Endodermal cell (in vitro differentiated cells): ENCODE measurements around the gene AKR7A3. TPM values are rescaled to one million over a fixed set of nuclear protein-coding genes. Genes with fewer than 3 reads are reported as not detected.

Experiments
- DNase-seq: peaks from one replicate; pipeline ENCODE4 v3.0.0-alpha.2; 2017
- H3K27ac ChIP-seq: 2 replicates; pipeline ENCODE4 v1.5.1; 2013; ENCODE audit warnings: mild to moderate bottlenecking, low read depth, low read length, moderate library complexity
- H3K27me3 ChIP-seq: 2 replicates; pipeline ENCODE4 v1.6.1; 2013; ENCODE audit warnings: mild to moderate bottlenecking, low read length, moderate library complexity; ENCODE audit not compliant: insufficient read depth, control insufficient read depth, poor library complexity, severe bottlenecking
- H3K36me3 ChIP-seq: 2 replicates; pipeline ENCODE4 v1.7.0; 2013; ENCODE audit warnings: mild to moderate bottlenecking, low read length, moderate library complexity; ENCODE audit not compliant: control insufficient read depth, insufficient read depth
- H3K4me1 ChIP-seq: one replicate; pipeline ENCODE4 v1.7.0; 2013; ENCODE audit warnings: low read length; ENCODE audit not compliant: control insufficient read depth, insufficient read depth
- H3K4me3 ChIP-seq: 2 replicates; pipeline ENCODE4 v1.5.1; 2013; ENCODE audit warnings: mild to moderate bottlenecking, low read length, moderate library complexity
- H3K9ac ChIP-seq: 2 replicates; pipeline ENCODE4 v1.6.1; 2013; ENCODE audit warnings: mild to moderate bottlenecking, low read length, moderate library complexity; ENCODE audit not compliant: poor library complexity, severe bottlenecking; ENCODE audit errors: extremely low read depth
- H3K9me3 ChIP-seq: 2 replicates; pipeline ENCODE4 v1.6.1; 2013; ENCODE audit warnings: mild to moderate bottlenecking, low read length, moderate library complexity; ENCODE audit not compliant: control insufficient read depth
- H3K27ac Mint-ChIP-seq: 2 replicates; pipeline ENCODE4 v1.8.0; 2020; ENCODE audit warnings: mixed read lengths
- H3K27me3 Mint-ChIP-seq: 2 replicates; pipeline ENCODE4 v1.8.0; 2021; ENCODE audit warnings: mild to moderate bottlenecking, mixed read lengths; ENCODE audit not compliant: insufficient read depth
- H3K36me3 Mint-ChIP-seq: 2 replicates; pipeline ENCODE4 v1.8.0; 2020; ENCODE audit warnings: low read depth, mixed read lengths
- H3K4me1 Mint-ChIP-seq: 2 replicates; pipeline ENCODE4 v1.8.0; 2020; ENCODE audit warnings: mixed read lengths
- H3K4me3 Mint-ChIP-seq: 2 replicates; pipeline ENCODE4 v1.8.0; 2020; ENCODE audit warnings: mild to moderate bottlenecking, moderate library complexity, mixed read lengths
- H3K9me3 Mint-ChIP-seq: 2 replicates; pipeline ENCODE4 v1.8.0; 2020; ENCODE audit warnings: mild to moderate bottlenecking, mixed read lengths
- CTCF ChIP-seq: fragments of 200-600 bp; sonication (generic); conservative IDR thresholded peaks from 2 replicates; pipeline ENCODE4 v1.5.0; 2021; ENCODE audit warnings: antibody characterized with exemption, mild to moderate bottlenecking
- WGBS, 2 experiments: methylation state at CpG; one replicate each; pipeline versions ENCODE4 v1.1.5 to v1.1.7; 2013; ENCODE audit warnings: missing lambda C conversion rate in 2 of 2, mixed read lengths in 1 of 2; ENCODE audit not compliant: insufficient coverage in 1 of 2, insufficient read length in 1 of 2; 5-methylcytosine and 5-hydroxymethylcytosine counted together
- total RNA-seq, 2 donors: library from RNA; stranded (reverse); fragmentation: NEBNext Ultra II Directional in 1 of 2; extraction: Animal tissue kit (Norgen Biotek cat#: 25700) in 1 of 2; gene quantifications; 2 replicates in 1 of 2; 3 replicates in 1 of 2; pipeline ENCODE4 v1.2.1, GENCODE V29; 2021

AKR7A3 gene
- total RNA-seq, 2 donors from 2014 or later = 0.92 to 2.0 TPM

GRCh38 chr1:19317126-19317910 is 28.7 kb upstream of the AKR7A3 start:
- Histone ChIP-seq H3K9me3 (no peaks in the 10 kb centered on the region), H3K4me1 (no peaks in the 10 kb centered on the region), H3K9ac (no peak overlapping the region), H3K36me3 (peaks cover 10% of the 10 kb centered on the region), H3K27ac (no peak overlapping the region), H3K27me3 (no peaks in the 10 kb centered on the region), H3K4me3 (no peak overlapping the region)
- Mint-ChIP-seq H3K27ac (no peak overlapping the region), H3K36me3 (peaks cover 29% of the 10 kb centered on the region), H3K9me3 (no peaks in the 10 kb centered on the region), H3K4me3 (no peak overlapping the region), H3K27me3 (no peaks in the 10 kb centered on the region), H3K4me1 (peaks cover 9% of the 10 kb centered on the region)
- WGBS, 2 experiments = 90 to 92% methylated on average over 3 to 13 of the region's 13 CpGs
- TF ChIP-seq CTCF = peak; percentile 54
- peak; percentile 85 for DNase-seq

GRCh38 chr1:19315378-19316198 is 27.0 kb upstream of the AKR7A3 start:
- H3K27ac Mint-ChIP-seq = peak overlapping the region; percentile 39
- peaks cover 22% of the 10 kb centered on the region for H3K36me3 Mint-ChIP-seq
- Histone ChIP-seq H3K4me1 (peaks cover 2% of the 10 kb centered on the region), H3K4me3 (no peak overlapping the region), H3K36me3 (peaks cover 10% of the 10 kb centered on the region), H3K9ac (no peak overlapping the region), H3K27me3 (no peaks in the 10 kb centered on the region), H3K9me3 (no peaks in the 10 kb centered on the region), H3K27ac (no peak overlapping the region)
- no peak overlapping the region for H3K4me3 Mint-ChIP-seq
- no peak for TF ChIP-seq CTCF
- H3K27me3 Mint-ChIP-seq = no peaks in the 10 kb centered on the region
- H3K4me1 Mint-ChIP-seq = peaks cover 15% of the 10 kb centered on the region
- no peak for DNase-seq
- WGBS, 2 experiments = 80 to 89% methylated on average over 5 to 17 of the region's 17 CpGs
- no peaks in the 10 kb centered on the region for H3K9me3 Mint-ChIP-seq

GRCh38 chr1:19313961-19314882 is 25.7 kb upstream of the AKR7A3 start:
- Mint-ChIP-seq H3K4me1 (peaks cover 15% of the 10 kb centered on the region), H3K27ac (no peak overlapping the region), H3K4me3 (peak overlapping the region; percentile 78), H3K9me3 (no peaks in the 10 kb centered on the region), H3K36me3 (peaks cover 20% of the 10 kb centered on the region), H3K27me3 (no peaks in the 10 kb centered on the region)
- DNase-seq = no peak
- H3K4me1 ChIP-seq = peaks cover 3% of the 10 kb centered on the region
- no peak overlapping the region for H3K4me3 ChIP-seq
- 96% methylated on average over 4 to 6 of the region's 10 CpGs for WGBS, 2 experiments
- H3K27me3 ChIP-seq = no peaks in the 10 kb centered on the region
- no peaks in the 10 kb centered on the region for H3K9me3 ChIP-seq
- H3K9ac ChIP-seq = no peak overlapping the region
- no peak for TF ChIP-seq CTCF
- peaks cover 10% of the 10 kb centered on the region for H3K36me3 ChIP-seq
- H3K27ac ChIP-seq = no peak overlapping the region
